ENCODE measurements around the gene DYSF.

The DYSF gene

DNA sequence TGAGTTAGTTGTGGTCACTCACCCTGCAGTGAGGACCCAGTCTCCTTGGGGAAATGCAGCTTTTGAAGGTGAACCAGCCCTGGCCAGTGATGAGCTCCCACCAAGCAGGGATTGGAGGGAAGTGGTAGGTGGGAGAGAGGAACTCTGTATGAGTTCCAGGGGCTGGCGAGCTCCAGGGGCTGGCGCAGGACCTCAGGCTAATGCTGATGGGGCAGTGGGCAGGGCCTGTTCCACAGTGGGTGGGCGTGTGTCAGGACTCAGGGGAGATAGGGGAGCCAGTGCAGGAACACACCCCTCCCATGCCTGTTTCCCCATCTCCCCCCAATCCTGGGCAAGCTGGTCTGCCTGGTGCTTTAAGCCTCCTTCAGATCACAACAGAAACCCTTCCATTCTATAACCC, 208.4 kb downstream of the DYSF start:
- DNase-seq: no peak

DNA sequence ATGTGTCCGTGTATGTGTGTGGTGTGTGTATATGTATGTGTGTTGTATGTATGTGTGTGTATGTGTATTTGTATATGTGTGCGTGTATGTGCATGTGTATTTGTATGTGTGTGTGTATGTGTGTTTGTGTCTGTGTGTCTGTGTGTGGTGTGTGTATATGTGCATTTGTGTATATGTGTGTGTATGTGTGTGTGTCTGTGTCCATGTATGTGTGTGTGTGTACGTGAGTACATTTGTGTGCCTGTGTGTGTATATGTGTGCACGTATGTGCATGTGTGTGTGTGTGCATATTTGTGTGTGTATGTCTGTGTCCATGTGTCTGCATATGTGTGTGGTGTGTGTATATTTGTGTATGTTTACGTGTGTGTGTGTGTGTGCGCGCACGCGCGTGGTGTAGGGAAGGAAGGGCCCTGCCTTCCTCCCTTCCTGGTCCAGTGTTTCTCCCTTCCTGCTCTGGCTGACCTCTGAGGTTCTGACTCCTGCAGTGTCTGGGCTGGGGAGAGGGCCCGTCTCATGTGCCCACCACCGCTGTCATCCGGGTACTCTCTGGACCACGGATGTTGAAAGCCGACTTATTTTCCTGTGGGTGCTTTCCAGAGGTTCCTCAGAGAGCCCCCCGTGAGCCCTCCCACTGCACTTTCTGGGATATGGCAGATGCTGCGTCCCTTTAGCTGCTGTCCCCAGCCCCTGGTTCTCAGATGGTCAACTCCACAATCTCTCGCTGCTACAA, 209.5 kb downstream of the DYSF start:
- DNase-seq: no peak

DNA sequence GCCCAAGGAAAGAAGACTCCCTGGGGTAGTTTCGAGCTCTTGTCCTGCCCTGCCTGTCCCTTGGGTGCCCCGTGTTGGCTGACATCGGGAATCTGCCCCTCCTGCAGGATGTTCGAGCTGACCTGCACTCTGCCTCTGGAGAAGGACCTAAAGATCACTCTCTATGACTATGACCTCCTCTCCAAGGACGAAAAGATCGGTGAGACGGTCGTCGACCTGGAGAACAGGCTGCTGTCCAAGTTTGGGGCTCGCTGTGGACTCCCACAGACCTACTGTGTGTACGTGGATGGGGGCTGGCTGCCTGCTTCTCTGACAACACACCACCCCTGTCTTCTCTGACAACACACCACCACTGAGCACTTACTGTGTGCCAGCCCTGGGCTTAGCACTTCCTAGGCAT, 210.8 kb downstream of the DYSF start:
- no peak for DNase-seq

GRCh38 chr2:71665168-71666093, 212.1 kb downstream of the DYSF start:
- DNase-seq: no peak

- DNase-seq: no peak
Observed at GRCh38 chr2:71666094-71666474, 212.7 kb downstream of the DYSF start.

DNA sequence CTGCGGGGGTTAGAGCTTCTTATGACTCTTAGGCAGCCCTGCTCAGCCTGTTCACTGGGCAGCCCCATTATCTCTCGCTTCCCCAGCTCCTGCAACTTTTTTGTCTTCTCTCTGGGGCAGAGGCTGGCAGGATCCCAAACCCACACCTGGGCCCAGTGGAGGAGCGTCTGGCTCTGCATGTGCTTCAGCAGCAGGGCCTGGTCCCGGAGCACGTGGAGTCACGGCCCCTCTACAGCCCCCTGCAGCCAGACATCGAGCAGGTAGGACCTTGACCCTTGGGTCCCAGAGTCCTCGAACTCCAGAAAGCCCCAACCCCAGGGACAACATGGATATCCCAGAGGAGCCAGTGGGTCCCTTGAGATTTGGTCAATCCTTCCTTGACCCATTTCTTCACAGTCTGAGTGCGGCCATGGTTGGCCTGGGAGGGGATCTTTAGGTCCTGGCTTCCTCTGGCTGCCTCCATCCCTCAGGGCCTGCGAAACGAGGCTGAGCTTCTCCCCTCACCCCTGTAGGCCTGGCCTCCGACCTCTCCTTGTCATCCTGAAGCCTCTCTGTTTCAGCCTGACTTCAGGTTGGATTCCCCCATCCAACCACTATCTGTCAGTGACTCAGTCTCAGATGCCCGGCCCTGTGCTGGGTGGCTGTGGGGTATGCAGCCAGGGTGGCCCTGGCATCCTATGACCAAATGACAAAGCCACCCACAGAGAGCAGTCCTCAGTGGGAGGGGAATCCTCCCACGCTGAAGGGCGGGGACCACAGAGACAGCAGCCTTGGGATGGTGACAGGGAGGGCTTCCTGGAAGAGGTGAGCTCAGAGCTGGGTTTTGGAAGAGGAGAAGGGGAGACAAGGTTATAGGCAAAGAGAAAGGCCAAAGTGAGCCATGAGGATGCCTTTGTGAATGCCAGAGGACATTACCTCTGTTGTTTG, 214.2 kb downstream of the DYSF start:
- DNase-seq: no peak

- no peak for DNase-seq
Observed at GRCh38 chr2:71668326-71669057, 215.1 kb downstream of the DYSF start.

DNA sequence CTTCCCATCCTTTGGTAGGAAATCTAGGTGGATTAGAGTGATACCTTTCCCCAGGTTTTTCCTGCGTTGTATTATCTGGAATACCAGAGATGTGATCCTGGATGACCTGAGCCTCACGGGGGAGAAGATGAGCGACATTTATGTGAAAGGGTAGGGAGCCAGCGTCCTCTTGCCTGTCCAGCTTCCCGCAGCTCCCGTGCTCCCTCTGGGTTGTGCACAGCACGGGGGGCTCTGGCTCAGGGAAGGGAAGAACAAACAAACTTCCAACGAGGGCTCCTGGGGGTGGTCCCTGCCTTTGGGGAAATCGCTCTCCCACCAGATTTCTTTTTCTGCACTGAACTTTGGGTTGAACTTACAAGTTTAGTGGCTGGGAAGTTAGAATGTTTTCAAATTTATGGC, 215.7 kb downstream of the DYSF start:
- DNase-seq: no peak

GRCh38 chr2:71669628-71670429, 216.5 kb downstream of the DYSF start:
- DNase-seq: no peak

- no peak for DNase-seq
Observed at GRCh38 chr2:71670430-71670795, 217.1 kb downstream of the DYSF start.

- no peak for DNase-seq
Observed at GRCh38 chr2:71671203-71671854, 218.0 kb downstream of the DYSF start.

- DNase-seq: no peak
Observed at GRCh38 chr2:71671895-71672825, 218.8 kb downstream of the DYSF start.

DNA sequence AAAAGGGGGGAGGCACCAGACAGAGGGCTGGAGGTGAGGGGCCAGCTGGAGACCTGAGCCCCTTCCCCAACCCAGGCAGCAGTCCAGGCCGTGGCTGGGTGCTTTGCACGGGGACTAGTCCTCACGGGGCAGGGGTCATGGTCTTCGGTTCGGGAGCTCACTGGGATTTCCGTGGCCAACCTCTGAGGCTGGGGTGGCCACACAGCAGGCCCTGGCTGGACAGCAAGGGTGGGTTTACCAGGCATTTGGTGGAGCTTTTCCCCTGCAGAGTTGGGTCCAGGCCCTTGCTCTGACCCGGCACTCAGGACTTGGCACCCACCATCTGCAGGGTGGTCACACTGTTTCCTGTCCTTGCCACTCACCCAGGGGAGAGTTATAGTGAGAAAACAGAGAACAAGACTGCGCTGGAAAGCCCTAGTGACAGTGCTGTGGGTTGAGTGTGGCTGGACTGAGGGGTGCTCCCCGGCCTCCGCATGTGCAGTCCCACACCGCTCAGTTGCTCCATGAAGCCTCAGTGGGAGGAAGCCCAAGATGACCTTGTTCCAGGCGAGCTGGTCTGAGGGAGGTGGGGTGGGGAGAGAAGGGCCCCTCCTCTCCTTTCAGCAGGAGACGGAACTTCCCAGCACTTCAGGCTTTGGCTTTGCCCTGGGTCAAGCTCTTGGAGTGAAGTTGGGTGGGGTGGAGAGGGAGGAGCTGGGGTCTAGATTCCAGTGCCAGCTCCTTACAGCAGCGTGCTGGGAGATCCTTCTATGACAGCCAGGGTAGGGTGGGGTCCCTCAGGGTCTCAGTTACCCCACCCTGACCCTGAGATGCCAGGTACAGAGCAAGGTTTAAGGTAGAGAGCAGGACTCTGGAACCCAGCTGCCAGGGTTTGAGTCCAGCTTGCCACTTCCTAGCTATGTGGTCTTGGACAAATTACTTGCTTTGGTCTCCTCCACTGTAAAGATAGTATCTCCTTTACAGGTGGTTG, 219.8 kb downstream of the DYSF start:
- DNase-seq: no peak

GRCh38 chr2:71674158-71674851, 220.9 kb downstream of the DYSF start:
- DNase-seq: no peak

DNA sequence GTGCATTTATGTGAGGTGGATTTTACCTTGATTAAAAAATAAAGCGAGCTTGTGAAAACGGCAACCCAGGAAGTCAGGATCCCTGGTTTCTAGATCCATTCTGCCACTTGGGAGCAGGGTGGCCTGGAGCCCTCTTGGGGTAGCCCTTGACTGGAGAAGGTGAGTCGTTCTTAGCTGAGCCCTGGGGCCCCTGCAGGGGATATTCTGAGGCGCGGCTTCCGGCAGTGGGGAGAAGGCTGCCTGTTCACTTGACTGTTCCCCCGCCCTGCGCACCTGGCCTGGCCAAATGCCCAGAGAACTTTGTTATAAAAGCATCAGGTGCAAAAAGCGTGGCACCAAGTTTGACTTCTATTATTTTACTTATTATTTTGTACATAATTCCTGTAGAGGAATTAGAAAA, 221.9 kb downstream of the DYSF start:
- no peak for DNase-seq

- DNase-seq: no peak
Observed at GRCh38 chr2:71678874-71679273, 225.5 kb downstream of the DYSF start.

DNA sequence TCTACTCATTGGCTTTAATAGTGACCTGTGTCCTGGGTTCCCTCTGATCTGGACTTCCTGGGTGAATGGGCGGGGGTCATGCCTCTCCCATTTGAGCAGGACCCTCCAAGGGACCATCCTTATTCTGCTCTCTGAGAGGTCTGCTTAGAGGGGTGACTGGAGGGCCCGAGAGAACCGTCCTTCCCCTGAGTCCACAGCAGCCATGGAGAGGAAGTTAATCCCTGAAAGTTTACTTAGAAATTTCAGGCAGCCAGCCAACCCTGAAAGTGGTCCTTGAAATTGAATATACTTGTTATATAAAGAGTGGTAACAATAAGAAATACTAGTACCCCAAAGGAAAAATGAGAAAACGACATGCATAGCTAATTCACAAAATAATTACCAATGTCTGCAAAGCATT, 226.1 kb downstream of the DYSF start:
- DNase-seq: no peak

DNA sequence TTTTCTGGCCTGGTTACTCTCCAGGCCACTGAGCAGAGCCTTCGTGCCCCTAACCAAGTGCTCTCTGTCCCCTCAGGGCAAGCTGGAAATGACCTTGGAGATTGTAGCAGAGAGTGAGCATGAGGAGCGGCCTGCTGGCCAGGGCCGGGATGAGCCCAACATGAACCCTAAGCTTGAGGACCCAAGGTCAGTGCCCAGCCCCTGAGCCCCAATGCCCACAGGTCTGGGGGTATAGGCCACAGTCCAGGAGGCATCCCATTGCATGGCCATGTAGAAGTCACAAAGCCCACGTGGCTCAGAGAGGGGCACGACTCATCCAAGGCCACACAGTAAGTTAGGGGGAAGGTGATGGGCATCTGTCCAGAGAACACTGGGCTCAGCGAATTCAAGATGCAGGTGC, 227.6 kb downstream of the DYSF start:
- no peak for DNase-seq

Measured in activated gamma-delta T cell (primary cell).